Activated CD8-positive, alpha-beta memory T cell treated with anti-CD3 and anti-CD28 coated beads, Interleukin-2, amount 50 U/mL, for 24 hours (primary cell): ENCODE measurements around the gene PHF21B.

ENCODE experiments used
- DNase-seq: peaks from one replicate; pipeline ENCODE4 v3.0.0-alpha.2; 2020; ENCODE audit errors: extremely low read depth

PHF21B gene

DNA sequence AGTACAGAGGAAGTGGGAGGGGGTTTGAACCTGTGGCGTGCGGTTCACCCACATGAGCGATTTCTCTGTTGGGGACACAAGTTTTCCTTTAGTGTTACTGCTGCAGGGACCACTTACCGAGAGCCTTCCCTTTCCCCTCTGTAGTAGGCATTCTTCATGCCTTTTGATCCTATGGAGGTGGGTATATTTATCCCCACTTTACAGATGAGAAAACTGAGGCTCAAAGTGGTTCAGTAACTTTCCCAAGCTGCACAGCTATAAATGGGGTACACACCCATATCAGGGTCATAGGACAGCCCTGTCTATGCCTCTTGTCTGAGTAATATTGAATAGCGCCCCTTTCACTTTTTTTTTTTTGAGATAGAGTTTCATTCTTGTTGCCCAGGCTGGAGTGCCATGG lies 3.3 kb upstream of the PHF21B start:
- no peak for DNase-seq

DNA sequence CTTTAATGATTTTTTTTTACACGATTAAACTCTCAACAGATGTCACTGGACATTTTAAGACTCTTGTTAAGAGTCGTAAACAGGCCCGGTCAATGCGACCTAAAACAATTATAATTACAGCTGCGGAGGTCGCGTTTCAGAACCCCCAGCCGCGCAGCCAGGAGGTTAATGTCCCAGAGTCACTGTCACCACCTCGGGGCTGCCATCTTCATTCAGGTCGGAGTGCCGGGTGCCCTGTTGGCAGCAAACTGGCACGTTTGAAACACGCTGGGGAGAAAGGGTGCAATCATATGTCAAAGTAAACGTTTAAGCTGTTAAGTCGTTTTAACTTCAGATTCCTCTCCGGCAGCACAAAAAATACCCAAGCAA lies 711 bp upstream of the PHF21B start:
- no peak for DNase-seq

- DNase-seq: no peak
These were observed 827 bp downstream of the PHF21B start for GRCh38 chr22:45008751-45009605.

GRCh38 chr22:45008186-45008681 lies 1.6 kb downstream of the PHF21B start:
- no peak for DNase-seq

DNA sequence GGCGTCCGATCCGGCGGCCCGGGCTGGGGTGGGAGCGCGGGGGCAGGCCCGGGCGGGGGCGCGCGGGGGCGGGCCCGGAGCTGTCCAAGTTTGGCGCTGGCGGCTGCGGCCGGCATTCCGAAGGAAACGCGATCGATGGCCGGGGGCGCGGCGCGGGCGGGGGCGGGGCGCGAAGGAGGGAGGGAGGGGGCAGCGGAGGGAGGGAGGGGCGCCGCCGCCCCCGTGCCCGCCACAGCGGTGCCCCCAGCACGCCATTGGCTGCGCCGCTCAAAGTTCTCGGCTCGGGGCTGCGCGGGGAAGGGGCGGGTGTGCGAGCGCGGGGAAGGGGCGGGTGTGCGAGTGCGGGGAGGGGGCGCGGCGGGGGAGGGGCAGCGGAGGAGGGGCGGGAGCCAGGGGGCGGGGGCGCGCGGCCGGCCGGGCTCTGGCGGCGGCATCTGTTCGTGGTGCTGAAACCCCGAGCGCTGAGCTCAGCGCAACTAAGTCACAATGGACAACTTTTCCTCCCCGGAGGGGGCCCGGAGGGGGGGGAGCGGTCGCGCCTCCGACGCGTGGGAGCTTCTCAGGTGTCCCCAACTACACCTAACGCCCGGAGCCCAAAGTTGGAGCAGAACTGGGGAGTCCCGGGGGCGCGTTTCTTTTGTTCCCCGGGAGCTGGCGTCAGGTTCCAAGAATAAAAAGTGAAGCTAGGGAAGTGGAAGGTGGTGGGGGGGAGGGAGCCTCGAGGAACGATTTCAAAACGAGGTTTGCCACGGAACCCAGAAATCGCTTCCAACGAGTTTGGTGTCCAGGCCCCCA lies 2.2 kb downstream of the PHF21B start:
- DNase-seq: no peak

- DNase-seq: no peak
These were observed 2.8 kb downstream of the PHF21B start for GRCh38 chr22:45006964-45007390.

DNA sequence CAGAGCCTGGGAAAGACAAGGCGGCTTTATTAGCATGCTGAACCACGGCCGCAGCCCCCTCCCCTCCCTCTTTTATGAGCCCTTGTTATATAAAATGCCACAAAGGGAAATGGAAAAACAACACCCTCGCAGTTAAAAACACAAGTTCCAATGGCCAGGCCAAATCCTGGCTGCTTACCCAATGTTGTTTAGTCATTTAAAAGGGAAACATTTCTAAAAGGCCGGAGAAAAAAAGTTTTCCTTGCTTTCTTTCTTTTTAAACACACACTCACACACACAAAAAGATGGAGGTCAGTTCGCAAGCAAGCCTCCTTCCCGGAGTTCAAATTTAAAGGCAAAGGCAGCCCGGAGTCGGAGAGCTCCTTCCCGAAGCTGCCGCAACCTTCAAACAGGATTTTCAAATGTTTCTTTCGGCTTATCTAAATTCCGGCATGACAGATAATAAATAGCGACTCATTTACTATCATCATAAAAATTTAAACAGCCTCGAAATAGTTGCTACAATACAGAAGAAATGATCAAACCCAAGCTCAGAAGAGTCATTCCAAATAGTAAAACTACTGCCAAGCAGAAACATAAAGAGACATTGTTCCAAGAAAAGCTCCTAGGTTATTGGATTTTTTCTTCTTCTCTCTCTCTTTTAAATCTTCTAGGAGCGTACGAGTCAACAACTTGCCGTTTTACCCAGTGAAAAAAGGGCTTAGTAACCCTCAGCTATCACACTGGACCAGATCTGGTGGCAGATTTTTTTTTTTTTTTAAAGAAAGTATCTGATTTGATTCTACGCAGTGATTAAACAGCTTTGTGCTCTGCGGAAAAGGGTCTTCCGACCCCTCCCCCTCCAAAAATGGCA lies 3.5 kb downstream of the PHF21B start:
- DNase-seq: no peak

GRCh38 chr22:45001653-45002052 lies 8.2 kb downstream of the PHF21B start:
- no peak for DNase-seq

DNA sequence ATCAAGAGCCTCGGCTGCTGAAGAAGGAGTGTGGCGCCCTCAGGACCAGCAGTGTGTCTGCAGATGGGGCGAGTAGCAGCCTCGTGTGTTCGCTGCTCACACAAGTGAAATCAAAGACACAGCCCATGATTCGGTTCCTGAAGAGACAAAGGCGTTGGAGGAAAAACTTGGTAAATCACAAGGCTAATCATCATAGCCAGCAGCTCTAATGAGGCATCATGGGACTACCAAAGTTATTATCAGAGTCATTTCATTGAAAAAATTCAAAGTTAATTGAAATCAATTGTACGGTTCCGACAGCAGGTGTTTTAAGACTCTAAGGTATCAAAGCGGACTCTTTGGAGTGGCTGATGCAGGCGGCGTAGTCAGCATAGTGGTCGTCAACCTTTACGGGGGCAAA lies 9.5 kb downstream of the PHF21B start:
- DNase-seq: no peak

- DNase-seq: no peak
These were observed 10.1 kb downstream of the PHF21B start for GRCh38 chr22:44999687-45000086.

DNA sequence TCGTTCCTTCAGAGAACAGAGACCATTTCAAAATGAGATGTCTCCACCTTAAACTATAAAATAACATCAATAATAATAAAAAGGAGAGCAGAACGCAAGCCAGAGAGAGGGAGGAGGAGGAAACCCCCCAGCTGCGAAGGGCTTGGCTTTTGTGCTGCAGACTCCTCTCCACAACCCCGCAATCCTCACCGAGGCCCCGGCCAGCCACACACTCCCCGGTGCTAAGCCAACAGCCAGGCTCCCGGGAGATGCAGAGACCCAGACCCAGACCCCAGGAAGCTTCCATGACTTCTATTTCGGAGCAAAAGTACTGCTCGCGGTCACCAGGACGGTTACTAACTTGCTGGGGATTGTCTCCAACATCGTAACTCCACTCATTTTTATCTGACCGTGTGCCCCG lies 10.6 kb downstream of the PHF21B start:
- DNase-seq: no peak

GRCh38 chr22:44998296-44998695 lies 11.5 kb downstream of the PHF21B start:
- DNase-seq: no peak

- no peak for DNase-seq
These were observed 12.7 kb downstream of the PHF21B start for GRCh38 chr22:44997060-44997459.

- no peak for DNase-seq
These were observed 13.2 kb downstream of the PHF21B start for GRCh38 chr22:44996648-44997047.

- no peak for DNase-seq
These were observed 13.7 kb downstream of the PHF21B start for GRCh38 chr22:44996120-44996519.

DNA sequence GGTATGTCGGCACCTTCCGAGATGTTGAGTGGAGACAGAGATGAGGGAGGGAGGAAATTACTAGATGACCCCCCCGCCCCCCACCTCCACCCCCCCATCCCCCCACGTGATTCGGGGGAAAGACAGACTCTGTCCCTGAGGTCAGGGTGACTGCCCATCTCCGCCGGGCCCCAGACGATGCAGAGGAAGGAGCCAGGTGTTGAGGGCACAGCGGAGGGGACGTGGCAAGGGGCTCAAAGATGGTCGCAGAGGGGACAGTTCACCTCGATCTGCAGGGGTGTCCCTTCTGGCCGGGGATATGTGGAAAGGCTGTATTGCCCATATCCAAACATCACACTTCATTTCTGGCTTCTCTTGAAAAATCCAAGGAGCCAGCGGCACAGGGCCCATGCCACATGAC lies 14.1 kb downstream of the PHF21B start:
- DNase-seq: no peak

DNA sequence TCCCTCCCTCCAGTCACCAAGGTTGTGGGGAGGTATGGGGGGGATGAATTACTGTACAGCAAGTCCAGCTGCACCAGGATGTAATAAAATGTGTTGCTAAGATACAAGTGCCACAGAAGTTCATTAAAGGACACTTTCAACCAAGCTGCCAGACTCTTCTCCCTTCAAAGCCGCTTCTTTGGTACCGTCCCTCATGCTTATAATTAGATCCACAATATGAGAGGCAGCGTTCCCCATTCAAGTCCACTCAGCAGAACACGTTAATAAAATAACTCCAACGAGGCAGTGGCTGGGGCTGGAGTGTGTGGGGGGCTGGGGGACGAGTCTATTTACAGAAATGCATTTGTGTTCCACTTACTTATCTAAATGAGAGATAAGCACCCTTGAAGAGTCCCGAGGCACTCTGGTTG lies 14.7 kb downstream of the PHF21B start:
- no peak for DNase-seq

DNA sequence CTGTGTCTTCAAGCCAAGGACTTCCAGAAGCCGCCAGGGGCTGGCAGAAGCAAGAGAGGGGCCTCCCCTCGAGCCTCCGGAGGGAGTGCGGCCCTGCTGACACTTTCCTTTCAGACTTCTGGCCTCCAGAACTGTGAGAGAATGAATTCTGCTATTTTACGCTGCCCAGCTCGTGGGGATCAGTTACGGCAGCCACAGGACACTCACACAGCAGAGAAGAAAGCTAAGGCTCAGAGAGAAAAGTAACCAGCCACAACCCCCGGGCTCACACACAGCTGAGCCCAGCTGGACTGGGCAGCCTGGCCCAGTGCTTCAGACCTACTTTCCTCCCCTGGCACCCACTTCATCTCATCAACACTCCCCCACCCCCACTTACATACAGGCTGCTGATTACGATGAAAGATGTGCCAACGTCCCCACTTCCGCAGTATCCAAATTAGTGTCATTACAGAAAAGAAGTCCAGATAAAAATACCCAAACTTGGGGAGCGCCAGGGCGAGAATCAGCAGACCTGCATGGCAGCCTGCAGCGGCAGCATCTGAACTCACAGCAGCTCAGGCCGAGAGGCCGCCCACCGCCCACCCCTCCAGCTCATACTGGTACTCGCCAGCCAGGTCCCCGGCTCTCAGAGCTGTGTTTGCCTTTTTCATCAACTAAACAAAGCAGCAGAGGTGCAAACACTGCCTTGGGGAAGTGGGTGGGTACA lies 15.3 kb downstream of the PHF21B start:
- DNase-seq: no peak

DNA sequence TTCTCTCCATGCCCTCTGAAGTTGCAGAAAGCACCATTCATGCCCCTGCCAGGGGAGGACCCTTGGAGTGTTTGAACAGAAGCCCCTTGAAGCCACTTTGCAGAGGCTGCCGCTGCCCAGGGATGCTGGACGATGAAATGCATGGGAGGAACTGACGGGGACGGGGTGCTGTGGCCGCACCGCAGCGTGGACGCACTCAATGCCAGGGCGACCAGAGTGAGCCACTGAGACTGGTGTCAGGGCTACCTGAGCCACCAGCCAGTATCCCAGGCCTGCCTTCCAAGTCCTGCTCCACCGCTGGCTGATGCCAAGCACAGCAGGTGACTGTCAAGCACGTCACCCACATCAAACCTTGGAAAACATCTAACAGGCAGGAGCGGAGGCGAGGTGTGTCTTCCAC lies 17.6 kb downstream of the PHF21B start:
- DNase-seq: no peak

GRCh38 chr22:44991218-44991617 lies 18.6 kb downstream of the PHF21B start:
- DNase-seq: no peak

GRCh38 chr22:44990810-44991209 lies 19.0 kb downstream of the PHF21B start:
- no peak for DNase-seq
